Dendritic cell treated with granulocyte-macrophage colony-stimulating factor and Interleukin-4, amounts not matched to agents 40 ng/mL and 50 ng/mL, for 4 days (primary cell): ENCODE measurements around the gene PIK3AP1.
A peak's percentile ranks its signal among the peaks of the same experiment; 100 is the strongest.

Source experiments
- H3K27ac Mint-ChIP-seq: one replicate; pipeline ENCODE4 v1.8.0; 2022; ENCODE audit warnings: mild to moderate bottlenecking, mixed read lengths
- H3K27me3 Mint-ChIP-seq: one replicate; pipeline ENCODE4 v1.8.0; 2022; ENCODE audit warnings: mild to moderate bottlenecking, mixed read lengths
- H3K36me3 Mint-ChIP-seq: one replicate; pipeline ENCODE4 v1.8.0; 2022; ENCODE audit warnings: low read depth, mixed read lengths
- H3K4me1 Mint-ChIP-seq: one replicate; pipeline ENCODE4 v1.8.0; 2022; ENCODE audit warnings: low read depth, mixed read lengths
- H3K4me3 Mint-ChIP-seq: one replicate; pipeline ENCODE4 v1.8.0; 2022; ENCODE audit warnings: mild to moderate bottlenecking, moderate library complexity, mixed read lengths
- H3K9me3 Mint-ChIP-seq: one replicate; pipeline ENCODE4 v1.8.0; 2022; ENCODE audit warnings: mixed read lengths
- intact Hi-C: fragments of 100-400 bp; cut with micrococcal nuclease; formaldehyde crosslinking; loops from one replicate; pipeline ENCODE4 v1.15.0; 2022

Gene PIK3AP1

GRCh38 chr10:96714031-96714590 lies 6.2 kb downstream of the PIK3AP1 start:
- peaks cover 66% of the 10 kb centered on the region for H3K4me1 Mint-ChIP-seq
- H3K9me3 Mint-ChIP-seq, result no peaks in the 10 kb centered on the region
- intact Hi-C loops, result loop anchor here (10.0 kb wide), 1 partner anchor 129 kb away; the partner anchor contains the start of gene TM9SF3
- no peak overlapping the region for H3K4me3 Mint-ChIP-seq
- no peaks in the 10 kb centered on the region for H3K27me3 Mint-ChIP-seq
- peaks cover 67% of the 10 kb centered on the region for H3K36me3 Mint-ChIP-seq
- H3K27ac Mint-ChIP-seq, result peak overlapping the region; percentile 57

- H3K27me3 Mint-ChIP-seq, result no peaks in the 10 kb centered on the region
- H3K4me1 Mint-ChIP-seq, result peaks cover 61% of the 10 kb centered on the region
- H3K4me3 Mint-ChIP-seq, result no peak overlapping the region
- intact Hi-C loops, result loop anchor here (10.0 kb wide), 1 partner anchor 128 kb away; the partner anchor contains the start of gene TM9SF3
- H3K9me3 Mint-ChIP-seq, result no peaks in the 10 kb centered on the region
- peaks cover 59% of the 10 kb centered on the region for H3K36me3 Mint-ChIP-seq
- H3K27ac Mint-ChIP-seq, result no peak overlapping the region
Measured at GRCh38 chr10:96712662-96713271, 7.5 kb downstream of the PIK3AP1 start.

GRCh38 chr10:96711048-96711728 lies 9.1 kb downstream of the PIK3AP1 start:
- Mint-ChIP-seq H3K4me1 (peaks cover 54% of the 10 kb centered on the region), H3K9me3 (no peaks in the 10 kb centered on the region), H3K27me3 (no peaks in the 10 kb centered on the region), H3K27ac (no peak overlapping the region), H3K36me3 (peaks cover 61% of the 10 kb centered on the region), H3K4me3 (no peak overlapping the region)
- intact Hi-C loops, result loop anchor here (10.0 kb wide), 1 partner anchor 126 kb away; the partner anchor contains the start of gene TM9SF3

- Mint-ChIP-seq H3K4me3 (no peak overlapping the region), H3K27me3 (no peaks in the 10 kb centered on the region), H3K4me1 (peaks cover 57% of the 10 kb centered on the region), H3K9me3 (no peaks in the 10 kb centered on the region), H3K36me3 (peaks cover 56% of the 10 kb centered on the region), H3K27ac (peak overlapping the region; percentile 84)
- intact Hi-C loops, result loop anchor here (10.0 kb wide), 1 partner anchor 125 kb away; the partner anchor contains the start of gene LCOR
Measured at GRCh38 chr10:96709525-96709924, 10.8 kb downstream of the PIK3AP1 start.

- Mint-ChIP-seq H3K9me3 (no peaks in the 10 kb centered on the region), H3K4me3 (peak overlapping the region; percentile 44), H3K4me1 (peaks cover 59% of the 10 kb centered on the region), H3K27ac (peak overlapping the region; percentile 84), H3K27me3 (no peaks in the 10 kb centered on the region), H3K36me3 (peaks cover 56% of the 10 kb centered on the region)
- intact Hi-C loops, result loop anchor here (1.0 to 10.0 kb wide), 2 partner anchors 7 to 126 kb away; partner anchors contain the start of gene LCOR
Measured at GRCh38 chr10:96708996-96709395, 11.3 kb downstream of the PIK3AP1 start.

- H3K4me3 Mint-ChIP-seq, result peak overlapping the region; percentile 44
- peaks cover 60% of the 10 kb centered on the region for H3K4me1 Mint-ChIP-seq
- intact Hi-C loops, result loop anchor here (1.0 to 10.0 kb wide), 2 partner anchors 8 to 126 kb away; partner anchors contain the start of gene LCOR
- no peaks in the 10 kb centered on the region for H3K9me3 Mint-ChIP-seq
- H3K36me3 Mint-ChIP-seq, result peaks cover 59% of the 10 kb centered on the region
- no peaks in the 10 kb centered on the region for H3K27me3 Mint-ChIP-seq
- peak overlapping the region; percentile 84 for H3K27ac Mint-ChIP-seq
Measured at GRCh38 chr10:96708456-96708855, 11.9 kb downstream of the PIK3AP1 start.

- peaks cover 66% of the 10 kb centered on the region for H3K4me1 Mint-ChIP-seq
- H3K9me3 Mint-ChIP-seq, result no peaks in the 10 kb centered on the region
- H3K27me3 Mint-ChIP-seq, result no peaks in the 10 kb centered on the region
- intact Hi-C loops, result loop anchor here (10.0 kb wide), 1 partner anchor 128 kb away; the partner anchor contains the start of gene LCOR
- no peak overlapping the region for H3K4me3 Mint-ChIP-seq
- peaks cover 58% of the 10 kb centered on the region for H3K36me3 Mint-ChIP-seq
- H3K27ac Mint-ChIP-seq, result peak overlapping the region; percentile 64
Measured at GRCh38 chr10:96706331-96706853, 13.9 kb downstream of the PIK3AP1 start.

GRCh38 chr10:96705134-96705533 lies 15.2 kb downstream of the PIK3AP1 start:
- Mint-ChIP-seq H3K36me3 (peaks cover 59% of the 10 kb centered on the region), H3K4me1 (peaks cover 73% of the 10 kb centered on the region), H3K9me3 (no peaks in the 10 kb centered on the region), H3K27me3 (no peaks in the 10 kb centered on the region), H3K4me3 (no peak overlapping the region), H3K27ac (peak overlapping the region; percentile 2)
- intact Hi-C loops, result loop anchor here (10.0 kb wide), 1 partner anchor 130 kb away; the partner anchor contains the start of gene LCOR

GRCh38 chr10:96704563-96704962 lies 15.8 kb downstream of the PIK3AP1 start:
- Mint-ChIP-seq H3K36me3 (peaks cover 54% of the 10 kb centered on the region), H3K27me3 (no peaks in the 10 kb centered on the region), H3K27ac (no peak overlapping the region), H3K4me3 (no peak overlapping the region), H3K4me1 (peaks cover 73% of the 10 kb centered on the region), H3K9me3 (no peaks in the 10 kb centered on the region)
- intact Hi-C loops, result loop anchor here (10.0 kb wide), 1 partner anchor 130 kb away; the partner anchor contains the start of gene LCOR

- no peaks in the 10 kb centered on the region for H3K9me3 Mint-ChIP-seq
- H3K36me3 Mint-ChIP-seq, result peaks cover 44% of the 10 kb centered on the region
- no peak overlapping the region for H3K4me3 Mint-ChIP-seq
- H3K27ac Mint-ChIP-seq, result no peak overlapping the region
- peaks cover 63% of the 10 kb centered on the region for H3K4me1 Mint-ChIP-seq
- intact Hi-C loops, result loop anchor here (10.0 kb wide), 1 partner anchor 131 kb away; the partner anchor contains the start of gene LCOR
- no peaks in the 10 kb centered on the region for H3K27me3 Mint-ChIP-seq
Measured at GRCh38 chr10:96703358-96703757, 17.0 kb downstream of the PIK3AP1 start.

- Mint-ChIP-seq H3K27ac (peak overlapping the region; percentile 80), H3K4me1 (peaks cover 54% of the 10 kb centered on the region), H3K27me3 (no peaks in the 10 kb centered on the region), H3K9me3 (no peaks in the 10 kb centered on the region), H3K36me3 (peaks cover 29% of the 10 kb centered on the region), H3K4me3 (no peak overlapping the region)
- intact Hi-C loops, result loop anchor here (10.0 kb wide), 1 partner anchor 134 kb away; the partner anchor contains the start of gene LCOR
Measured at GRCh38 chr10:96701265-96701664, 19.0 kb downstream of the PIK3AP1 start.

- peaks cover 60% of the 10 kb centered on the region for H3K4me1 Mint-ChIP-seq
- peaks cover 27% of the 10 kb centered on the region for H3K36me3 Mint-ChIP-seq
- H3K4me3 Mint-ChIP-seq, result peak overlapping the region; percentile 57
- H3K27me3 Mint-ChIP-seq, result no peaks in the 10 kb centered on the region
- peak overlapping the region; percentile 80 for H3K27ac Mint-ChIP-seq
- intact Hi-C loops, result loop anchor here (10.0 kb wide), 1 partner anchor 134 kb away; the partner anchor contains the start of gene LCOR
- H3K9me3 Mint-ChIP-seq, result no peaks in the 10 kb centered on the region
Measured at GRCh38 chr10:96700374-96701099, 19.8 kb downstream of the PIK3AP1 start.

- peaks cover 58% of the 10 kb centered on the region for H3K4me1 Mint-ChIP-seq
- no peaks in the 10 kb centered on the region for H3K27me3 Mint-ChIP-seq
- no peaks in the 10 kb centered on the region for H3K9me3 Mint-ChIP-seq
- peaks cover 27% of the 10 kb centered on the region for H3K36me3 Mint-ChIP-seq
- peak overlapping the region; percentile 80 for H3K27ac Mint-ChIP-seq
- no peak overlapping the region for H3K4me3 Mint-ChIP-seq
- intact Hi-C loops, result loop anchor here (10.0 kb wide), 1 partner anchor 135 kb away; the partner anchor contains the start of gene LCOR
Measured at GRCh38 chr10:96699613-96700012, 20.7 kb downstream of the PIK3AP1 start.
